A549 (cell line): ENCODE data around the gene THUMPD3. TPM values are rescaled to one million over a fixed set of nuclear protein-coding genes. Genes with fewer than 3 reads are reported as not detected.
A peak's percentile ranks its signal among the peaks of the same experiment; 100 is the strongest.

Source experiments
- ATAC-seq, 2 experiments: fragments of 200-7000 bp in 1 of 2; fragments of >200 bp in 1 of 2; cut with Nextera tagmentation in 1 of 2; cut with Tn5 transposase in 1 of 2; 3 replicates each; pipeline versions ENCODE4 v1.8.0 to v1.9.1; 2018 to 2020; ENCODE audit warnings: mild to moderate bottlenecking in 1 of 2, moderate library complexity in 1 of 2
- CTCF ChIA-PET: fragments of 300-600 bp; sonication (Branson Sonifier 250); formaldehyde crosslinking; extraction: SDS; loops from one replicate; lab custom pipeline; 2021; ENCODE audit warnings: antibody characterized with exemption, inconsistent platforms; lab: Yijun Ruan, JAX
- POLR2A ChIA-PET: fragments of 350-600 bp; formaldehyde crosslinking; extraction: SDS; loops from one replicate; lab custom pipeline; 2021; ENCODE audit warnings: antibody characterized with exemption, inconsistent platforms; lab: Yijun Ruan, JAX
- DNase-seq, 2 experiments: peaks; one replicate each; pipeline versions ENCODE4 v3.0.0 to v3.0.0-alpha.2; 2011 to 2016; ENCODE audit warnings: low read depth in 1 of 2, low spot score in 1 of 2
- FAIRE-seq: peaks from 2 replicates; lab custom pipeline; 2011; peaks lifted over from hg19 to GRCh38; lab: Jason Lieb, UNC
- H3K27ac ChIP-seq, 2 experiments: fragments of >200 bp; sonication (Bioruptor Twin); formaldehyde crosslinking; 3 replicates each; pipeline ENCODE4 v1.5.1; 2016 to 2017
- H3K4me1 ChIP-seq: fragments of >200 bp; sonication (Bioruptor Twin); formaldehyde crosslinking; 3 replicates; pipeline ENCODE4 v1.6.1; 2016
- H3K4me2 ChIP-seq: fragments of >200 bp; sonication (Bioruptor Twin); formaldehyde crosslinking; 3 replicates; pipeline ENCODE4 v1.6.1; 2016
- H3K4me3 ChIP-seq: fragments of >200 bp; sonication (Bioruptor Twin); formaldehyde crosslinking; 3 replicates; pipeline ENCODE4 v1.5.1; 2016
- H3K9me3 ChIP-seq: fragments of >200 bp; sonication (Bioruptor Twin); formaldehyde crosslinking; 3 replicates; pipeline ENCODE4 v1.6.1; 2016
- BHLHE40 ChIP-seq: IDR thresholded peaks from 2 replicates; pipeline ENCODE4 v1.6.1; 2012; ENCODE audit warnings: low read depth, low read length, inconsistent platforms
- CBX2 ChIP-seq: fragments of 200-600 bp; sonication (generic); IDR thresholded peaks from 2 replicates; pipeline ENCODE4 v1.6.1; 2016; ENCODE audit warnings: low read depth, mild to moderate bottlenecking, borderline replicate concordance
- CEBPB ChIP-seq, 2 experiments: fragments of >200 bp in 1 of 2; sonication (Bioruptor Twin) in 1 of 2; formaldehyde crosslinking in 1 of 2; IDR thresholded peaks; 2 replicates each; pipeline ENCODE4 v1.6.1; 2012 to 2016
- FOSL2 ChIP-seq, 2 experiments: fragments of 450-650 bp in 1 of 2; fragments of >200 bp in 1 of 2; sonication (Bioruptor Twin) in 1 of 2; formaldehyde crosslinking; IDR thresholded peaks; 2 replicates each; pipeline versions ENCODE4 v1.5.0 to v1.6.1; 2016 to 2020; ENCODE audit warnings: mild to moderate bottlenecking in 1 of 2, moderate library complexity in 1 of 2
- FOXS1 ChIP-seq: fragments of 250-450 bp; sonication (Bioruptor Pico); IDR thresholded peaks from 2 replicates; pipeline ENCODE4 v1.5.0; 2020; ENCODE audit warnings: mild to moderate bottlenecking, moderate library complexity
- JUN ChIP-seq, 2 experiments: fragments of >200 bp; sonication (Bioruptor Twin); formaldehyde crosslinking; IDR thresholded peaks; 2 replicates in 1 of 2; 3 replicates in 1 of 2; pipeline ENCODE4 v1.6.1; 2016 to 2017
- JUNB ChIP-seq: fragments of >200 bp; sonication (Bioruptor Twin); formaldehyde crosslinking; IDR thresholded peaks from 2 replicates; pipeline ENCODE4 v1.6.1; 2016
- KDM5A ChIP-seq: fragments of 200-600 bp; sonication (generic); IDR thresholded peaks from 2 replicates; pipeline ENCODE4 v1.6.1; 2016; ENCODE audit warnings: antibody characterized with exemption, mild to moderate bottlenecking
- MAFK ChIP-seq: fragments of 450-650 bp; IDR thresholded peaks from 2 replicates; pipeline ENCODE4 v1.6.1; 2014; ENCODE audit not compliant: partially characterized antibody
- NPAS2 ChIP-seq: fragments of 250-450 bp; sonication (Bioruptor Pico); IDR thresholded peaks from 2 replicates; pipeline ENCODE4 v1.8.0; 2022; ENCODE audit warnings: mild to moderate bottlenecking, moderate library complexity, borderline replicate concordance
- PHF8 ChIP-seq: fragments of 200-600 bp; sonication (generic); IDR thresholded peaks from 2 replicates; pipeline ENCODE4 v1.6.1; 2016; ENCODE audit warnings: low read depth, mild to moderate bottlenecking, antibody characterized with exemption, moderate library complexity, borderline replicate concordance
- POLR2A ChIP-seq: IDR thresholded peaks from 2 replicates; pipeline ENCODE4 v1.6.1; 2012; ENCODE audit warnings: mild to moderate bottlenecking, low read length
- POLR2AphosphoS2 ChIP-seq: conservative IDR thresholded peaks from 2 replicates; pipeline ENCODE4 v1.6.1; 2012; ENCODE audit warnings: low read length, improper control_type of control experiment, inconsistent platforms
- RCOR1 ChIP-seq: fragments of 150-350 bp; IDR thresholded peaks from 2 replicates; pipeline ENCODE4 v1.6.1; 2014; ENCODE audit warnings: antibody characterized with exemption, low read length, low read depth
- SMC3 ChIP-seq: fragments of >200 bp; sonication (Bioruptor Twin); formaldehyde crosslinking; IDR thresholded peaks from 3 replicates; pipeline ENCODE4 v1.6.1; 2018; ENCODE audit warnings: inconsistent platforms
- SREBF2 ChIP-seq: fragments of 450-650 bp; IDR thresholded peaks from 2 replicates; pipeline ENCODE4 v1.6.1; 2014; ENCODE audit warnings: mild to moderate bottlenecking, moderate library complexity
- ZC3H11A ChIP-seq: fragments of 450-650 bp; IDR thresholded peaks from 2 replicates; pipeline ENCODE4 v1.6.1; 2014; ENCODE audit warnings: antibody characterized with exemption, mild to moderate bottlenecking
- ZFP36 ChIP-seq: fragments of 450-650 bp; IDR thresholded peaks from 2 replicates; pipeline ENCODE4 v1.6.1; 2014; ENCODE audit warnings: borderline replicate concordance; ENCODE audit not compliant: partially characterized antibody
- ZSCAN20 ChIP-seq: fragments of 250-450 bp; sonication (Bioruptor Pico); IDR thresholded peaks from 2 replicates; pipeline ENCODE4 v1.8.0; 2022; ENCODE audit warnings: mild to moderate bottlenecking, moderate library complexity
- WGBS: methylation state at CpG from one replicate; pipeline ENCODE4 v1.1.6; 2017; ENCODE audit errors: missing lambda C conversion rate; 5-methylcytosine and 5-hydroxymethylcytosine counted together
- polyA plus RNA-seq, 4 experiments: library from polyadenylated mRNA; depleted of rRNA in 3 of 4; stranded (reverse); fragments of >200 nt; fragmentation: RNase III in 1 of 4; extraction: RNeasy Plus Mini Kit Qiagen cat#74134 plus additional on column Dnase treatment in 1 of 4; gene quantifications; 2 replicates in 3 of 4; 3 replicates in 1 of 4; pipeline ENCODE4 v1.2.3, GENCODE V29; 2011 to 2017
- TF ChIP-seq, protein P1 (sequence below): fragments of 250-450 bp; sonication (Bioruptor Pico); IDR thresholded peaks from 2 replicates; pipeline ENCODE4 v1.5.0; 2020; ENCODE audit warnings: low read depth, mild to moderate bottlenecking, moderate library complexity
- TF ChIP-seq, protein P2 (sequence below): fragments of >200 bp; sonication (Bioruptor Twin); formaldehyde crosslinking; IDR thresholded peaks from 3 replicates; pipeline ENCODE4 v1.5.1; 2016

THUMPD3 gene
- polyA plus RNA-seq, 2 of the 4 experiments (the other 2 are of a cell fraction): 53.9 to 86.0 TPM

DNA sequence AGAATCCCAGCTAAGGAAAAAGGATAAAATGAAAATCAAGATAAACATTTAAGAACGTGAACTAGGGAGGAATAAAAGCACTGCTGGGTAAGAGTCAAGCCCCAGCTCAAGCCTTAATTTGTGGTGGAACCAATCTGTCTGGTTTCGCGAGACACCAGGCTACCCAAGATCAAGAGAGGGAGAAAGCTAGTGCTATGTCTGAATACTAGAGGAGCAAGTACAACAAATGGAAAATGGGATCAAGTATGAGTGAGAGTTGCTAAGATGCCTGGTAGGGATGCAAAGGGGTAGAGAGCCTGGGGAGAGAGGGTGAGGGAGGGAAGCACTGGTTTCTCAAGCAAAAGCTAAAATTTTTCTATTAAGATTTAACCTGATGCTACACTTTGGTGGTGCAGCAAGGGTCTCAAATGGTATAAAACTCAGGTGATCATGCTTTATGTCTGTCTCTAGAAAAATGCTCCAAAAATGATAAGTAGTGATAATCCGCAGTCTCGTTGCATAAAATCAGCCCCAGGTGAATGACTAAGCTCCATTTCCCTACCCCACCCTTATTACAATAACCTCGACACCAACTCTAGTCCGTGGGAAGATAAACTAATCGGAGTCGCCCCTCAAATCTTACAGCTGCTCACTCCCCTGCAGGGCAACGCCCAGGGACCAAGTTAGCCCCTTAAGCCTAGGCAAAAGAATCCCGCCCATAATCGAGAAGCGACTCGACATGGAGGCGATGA is 32.9 kb downstream of the THUMPD3 start:
- Histone ChIP-seq H3K4me1 (peaks cover 45% of the 10 kb centered on the region), H3K4me2 (peak overlapping the region; percentile 94), H3K4me3 (peak overlapping the region; percentile 84), H3K9me3 (no peaks in the 10 kb centered on the region), H3K27ac (peak overlapping the region; percentile 99 to 100)
- ChIA-PET POLR2A (interaction anchor here (1.2 to 4.5 kb wide), 13 partner anchors 8 to 431 kb away, joined by 4 to 62 read pairs (median 7); partner anchors contain the start of gene THUMPD3), CTCF (interaction anchor here (0.9 to 1.7 kb wide), 6 partner anchors 12 to 43 kb away, joined by 3 to 7 read pairs (median 4); no protein-coding TSS in a partner anchor)
- ATAC-seq (no peak), DNase-seq (no peak), FAIRE-seq (no peak)
- TF ChIP-seq SREBF2 (no peak), BHLHE40 (0 out of 2 replicates have a peak, but pooled peaks have one; percentile 8), MAFK (peak; percentile 4)
- 10% methylated on average over 13 of the region's 15 CpGs for WGBS

DNA sequence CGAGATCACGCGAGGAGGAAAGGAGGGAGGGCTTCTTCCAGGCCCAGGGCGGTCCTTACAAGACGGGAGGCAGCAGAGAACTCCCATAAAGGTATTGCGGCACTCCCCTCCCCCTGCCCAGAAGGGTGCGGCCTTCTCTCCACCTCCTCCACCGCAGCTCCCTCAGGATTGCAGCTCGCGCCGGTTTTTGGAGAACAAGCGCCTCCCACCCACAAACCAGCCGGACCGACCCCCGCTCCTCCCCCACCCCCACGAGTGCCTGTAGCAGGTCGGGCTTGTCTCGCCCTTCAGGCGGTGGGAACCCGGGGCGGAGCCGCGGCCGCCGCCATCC is 33.4 kb downstream of the THUMPD3 start:
- 0% methylated on average over 9 of the region's 25 CpGs for WGBS
- H3K4me2 ChIP-seq: peak overlapping the region; percentile 94
- POLR2A ChIA-PET: interaction anchor here (0.5 to 4.5 kb wide), 22 partner anchors 8 to 432 kb away, joined by 3 to 62 read pairs (median 6); partner anchors contain the start of gene THUMPD3
- no peaks in the 10 kb centered on the region for H3K9me3 ChIP-seq
- H3K4me1 ChIP-seq: peaks cover 51% of the 10 kb centered on the region
- FAIRE-seq (no peak), ATAC-seq (peak; percentile 67 to 76), DNase-seq (peak; percentile 76 to 97)
- peak overlapping the region; percentile 99 to 100 for H3K27ac ChIP-seq
- H3K4me3 ChIP-seq: peak overlapping the region; percentile 84
- CTCF ChIA-PET: interaction anchor here (0.9 to 1.7 kb wide), 6 partner anchors 13 to 43 kb away, joined by 3 to 7 read pairs (median 4); no protein-coding TSS in a partner anchor
- no peak for TF ChIP-seq CBX2
- TF ChIP-seq SREBF2: no peak
- TF ChIP-seq, protein P1, sequence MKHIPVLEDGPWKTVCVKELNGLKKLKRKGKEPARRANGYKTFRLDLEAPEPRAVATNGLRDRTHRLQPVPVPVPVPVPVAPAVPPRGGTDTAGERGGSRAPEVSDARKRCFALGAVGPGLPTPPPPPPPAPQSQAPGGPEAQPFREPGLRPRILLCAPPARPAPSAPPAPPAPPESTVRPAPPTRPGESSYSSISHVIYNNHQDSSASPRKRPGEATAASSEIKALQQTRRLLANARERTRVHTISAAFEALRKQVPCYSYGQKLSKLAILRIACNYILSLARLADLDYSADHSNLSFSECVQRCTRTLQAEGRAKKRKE (CRISPR knock-in tag): no peak
- 0 out of 3 replicates have a peak, but pooled peaks have one; percentile 8 for TF ChIP-seq SMC3
- TF ChIP-seq CEBPB (IDR thresholded peaks at IDR 0.05): peak in 1 of 2 experiments; percentile 74; a peak in 2 of 4 replicates
- no peak for TF ChIP-seq ZC3H11A
- TF ChIP-seq KDM5A: no peak
- TF ChIP-seq FOSL2 (IDR thresholded peaks at IDR 0.05): no peak
- TF ChIP-seq FOSL2 (CRISPR knock-in tag; IDR thresholded peaks at IDR 0.05): no peak
- no peak for TF ChIP-seq ZFP36
- TF ChIP-seq, protein P2, sequence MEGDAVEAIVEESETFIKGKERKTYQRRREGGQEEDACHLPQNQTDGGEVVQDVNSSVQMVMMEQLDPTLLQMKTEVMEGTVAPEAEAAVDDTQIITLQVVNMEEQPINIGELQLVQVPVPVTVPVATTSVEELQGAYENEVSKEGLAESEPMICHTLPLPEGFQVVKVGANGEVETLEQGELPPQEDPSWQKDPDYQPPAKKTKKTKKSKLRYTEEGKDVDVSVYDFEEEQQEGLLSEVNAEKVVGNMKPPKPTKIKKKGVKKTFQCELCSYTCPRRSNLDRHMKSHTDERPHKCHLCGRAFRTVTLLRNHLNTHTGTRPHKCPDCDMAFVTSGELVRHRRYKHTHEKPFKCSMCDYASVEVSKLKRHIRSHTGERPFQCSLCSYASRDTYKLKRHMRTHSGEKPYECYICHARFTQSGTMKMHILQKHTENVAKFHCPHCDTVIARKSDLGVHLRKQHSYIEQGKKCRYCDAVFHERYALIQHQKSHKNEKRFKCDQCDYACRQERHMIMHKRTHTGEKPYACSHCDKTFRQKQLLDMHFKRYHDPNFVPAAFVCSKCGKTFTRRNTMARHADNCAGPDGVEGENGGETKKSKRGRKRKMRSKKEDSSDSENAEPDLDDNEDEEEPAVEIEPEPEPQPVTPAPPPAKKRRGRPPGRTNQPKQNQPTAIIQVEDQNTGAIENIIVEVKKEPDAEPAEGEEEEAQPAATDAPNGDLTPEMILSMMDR: no peak
- no peak for TF ChIP-seq RCOR1
- TF ChIP-seq POLR2A: peak; percentile 51; the same call in 1 of the 2 replicates
- 0 out of 5 replicates have a peak, but pooled peaks of 1 of the 2 experiments have one; percentile 3 for TF ChIP-seq JUN (IDR thresholded peaks at IDR 0.05)
- no peak for TF ChIP-seq FOXS1 (CRISPR knock-in tag)
- TF ChIP-seq NPAS2: no peak
- TF ChIP-seq JUNB: no peak
- TF ChIP-seq ZSCAN20 (CRISPR knock-in tag): no peak
- TF ChIP-seq PHF8: peak; percentile 70
- no peak; the same call in 1 of the 2 replicates for TF ChIP-seq POLR2AphosphoS2
